Stimulated activated CD4-positive, alpha-beta T cell treated with anti-CD3 and anti-CD28 coated beads, Interleukin-1b, Interleukin-23, amount 100 ng/mL, for 1 hour (primary cell): ENCODE results near the gene SYT1.

Experiments used
- DNase-seq, 2 donors: peaks; one replicate each; pipeline ENCODE4 v3.0.0-alpha.2; 2020; ENCODE audit warnings: low read depth in 2 of 2

Gene SYT1

GRCh38 chr12:79217306-79217705, 352.7 kb downstream of the SYT1 start:
- DNase-seq, result no peak

GRCh38 chr12:79223210-79223609, 358.6 kb downstream of the SYT1 start:
- DNase-seq, result no peak

GRCh38 chr12:79223761-79224160, 359.2 kb downstream of the SYT1 start:
- DNase-seq, result no peak

DNA sequence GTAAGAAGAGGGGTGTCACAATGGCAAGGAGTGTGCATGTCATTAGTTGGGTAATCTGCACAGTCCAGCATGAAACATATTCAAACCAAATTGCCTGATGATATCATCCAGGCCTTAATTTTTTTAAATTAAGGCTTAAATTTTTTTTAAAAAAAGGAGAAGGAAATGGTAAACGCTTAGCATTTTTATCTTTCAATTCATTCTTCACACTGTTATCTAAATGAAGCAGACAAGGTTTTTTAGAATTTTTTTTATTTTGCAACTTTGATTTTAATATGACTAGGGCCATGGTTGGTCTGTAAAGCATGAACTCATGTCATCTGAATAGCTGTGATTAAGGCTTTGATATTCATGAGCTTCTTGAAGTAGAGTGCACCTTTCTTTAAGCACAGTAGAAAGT, 362.5 kb downstream of the SYT1 start:
- DNase-seq, result no peak

GRCh38 chr12:79227646-79228045, 363.1 kb downstream of the SYT1 start:
- no peak for DNase-seq

DNA sequence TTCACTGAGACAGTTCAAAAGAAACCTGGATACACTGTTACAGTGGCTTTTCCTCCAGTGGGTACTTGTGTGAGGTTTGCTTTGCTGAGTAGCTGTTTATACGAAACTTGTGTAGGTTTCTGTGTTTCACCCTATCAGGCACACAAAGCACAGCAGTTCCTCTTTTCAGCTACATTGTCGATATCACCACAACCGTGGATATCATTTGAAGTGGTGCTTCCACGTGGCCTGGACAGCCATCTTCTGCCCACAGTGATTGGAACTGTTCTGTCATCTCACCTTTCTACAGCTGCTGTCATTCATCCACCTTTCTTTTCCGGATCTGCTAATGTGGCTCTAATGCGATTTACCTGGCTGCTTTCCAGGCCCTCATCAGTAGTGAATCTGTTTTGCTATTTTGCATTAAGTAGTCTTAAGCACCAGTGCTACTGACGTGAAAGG, 368.8 kb downstream of the SYT1 start:
- DNase-seq, result no peak

GRCh38 chr12:79236920-79237319, 372.3 kb downstream of the SYT1 start:
- DNase-seq, result no peak

- DNase-seq, result no peak
These were observed 373.7 kb downstream of the SYT1 start for GRCh38 chr12:79238246-79238645.

DNA sequence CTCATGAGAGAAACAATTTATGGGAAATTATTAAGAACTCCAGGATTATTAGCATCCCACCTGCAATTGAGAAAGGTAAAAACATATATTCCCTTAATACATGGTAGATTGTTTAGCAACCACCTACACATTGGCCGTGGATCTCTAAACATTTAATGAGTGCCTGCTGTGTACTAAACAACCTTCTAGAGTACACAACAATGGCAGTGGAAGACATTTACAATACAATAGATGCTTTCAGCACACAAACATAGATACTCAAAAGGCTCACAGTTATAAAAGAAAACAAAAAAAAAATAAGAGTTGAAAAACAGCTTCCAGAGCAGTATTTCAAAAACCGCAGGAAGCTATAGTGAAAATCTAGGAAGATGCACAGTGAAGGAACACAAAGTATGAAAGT, 382.9 kb downstream of the SYT1 start:
- DNase-seq, result no peak

GRCh38 chr12:79250186-79250585, 385.6 kb downstream of the SYT1 start:
- no peak for DNase-seq

DNA sequence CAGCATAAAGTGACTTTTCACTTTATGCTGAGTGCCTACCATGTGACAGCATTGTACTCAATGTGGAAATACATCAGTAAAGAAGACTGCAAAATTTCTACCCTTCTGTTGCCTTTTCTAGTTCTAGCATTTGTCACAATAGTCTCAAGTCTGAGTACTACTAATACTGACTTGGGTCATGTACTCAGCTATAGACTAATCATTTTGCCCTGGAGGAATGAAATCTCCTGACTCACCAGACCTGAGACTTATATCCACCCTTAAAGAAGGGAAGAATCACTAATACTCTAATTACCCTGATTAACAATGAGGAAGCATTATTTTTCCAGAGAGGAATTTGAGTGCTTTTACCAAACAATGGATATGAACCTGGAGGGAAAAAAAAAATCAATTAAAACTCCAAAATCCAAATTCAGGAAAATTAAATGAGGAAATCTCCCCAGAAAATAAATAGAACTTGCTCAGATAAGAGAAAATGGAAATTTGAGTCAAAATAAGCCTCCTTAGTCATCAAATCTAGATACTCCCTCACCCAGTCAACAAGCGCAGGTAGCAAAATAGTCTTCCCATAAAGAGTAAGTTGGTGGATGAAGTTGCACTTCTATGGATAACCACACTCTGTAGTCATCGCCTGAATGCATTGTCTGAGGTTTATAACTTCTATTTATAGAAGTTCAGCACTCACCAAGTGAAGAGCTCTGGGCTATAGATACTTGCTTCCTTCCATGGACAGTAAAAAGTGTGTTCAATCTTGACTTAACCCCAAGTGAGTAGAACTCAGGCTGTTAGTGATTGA, 386.6 kb downstream of the SYT1 start:
- no peak for DNase-seq

- DNase-seq, result no peak
These were observed 387.9 kb downstream of the SYT1 start for GRCh38 chr12:79252358-79253075.

DNA sequence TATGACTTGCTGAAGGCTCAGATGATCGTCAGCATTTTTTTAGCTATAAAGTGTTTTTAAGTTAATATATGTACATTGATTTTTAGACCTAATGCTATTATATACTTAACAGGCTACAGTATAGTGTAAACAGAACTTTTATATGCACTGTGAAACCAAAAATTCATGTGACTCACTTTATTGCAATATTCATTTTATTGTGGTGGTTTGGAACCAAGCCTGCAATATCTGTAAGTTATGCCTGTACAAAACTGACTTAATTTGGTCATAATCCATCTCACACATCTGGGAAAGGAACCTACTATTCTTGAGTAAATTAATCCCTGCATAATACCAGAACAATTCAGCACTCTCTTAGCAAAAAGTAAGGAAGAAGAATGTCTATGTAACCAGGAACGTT, 390.7 kb downstream of the SYT1 start:
- no peak for DNase-seq

- no peak for DNase-seq
These were observed 396.3 kb downstream of the SYT1 start for GRCh38 chr12:79260923-79261322.

DNA sequence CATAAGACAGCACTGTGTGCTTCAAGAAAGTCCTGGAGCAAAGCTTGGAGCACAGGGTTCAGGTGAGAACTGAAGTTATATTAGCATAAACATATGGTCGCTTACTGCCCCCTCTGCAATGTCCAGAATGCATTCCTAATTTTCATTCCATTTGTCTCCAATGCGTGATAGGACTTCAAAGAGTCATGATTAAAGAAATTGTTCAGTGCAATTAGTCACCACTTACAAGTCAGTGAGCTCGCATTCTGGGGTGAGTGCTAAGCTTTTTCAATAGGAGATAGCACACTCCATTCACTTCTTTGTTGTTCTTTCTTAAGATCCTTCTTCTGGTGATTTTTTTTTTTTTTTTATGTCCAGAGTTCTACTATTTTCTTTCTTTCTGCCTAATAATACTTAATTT, 398.4 kb downstream of the SYT1 start:
- DNase-seq, result no peak

- no peak for DNase-seq
These were observed 402.0 kb downstream of the SYT1 start for GRCh38 chr12:79266343-79267144.

DNA sequence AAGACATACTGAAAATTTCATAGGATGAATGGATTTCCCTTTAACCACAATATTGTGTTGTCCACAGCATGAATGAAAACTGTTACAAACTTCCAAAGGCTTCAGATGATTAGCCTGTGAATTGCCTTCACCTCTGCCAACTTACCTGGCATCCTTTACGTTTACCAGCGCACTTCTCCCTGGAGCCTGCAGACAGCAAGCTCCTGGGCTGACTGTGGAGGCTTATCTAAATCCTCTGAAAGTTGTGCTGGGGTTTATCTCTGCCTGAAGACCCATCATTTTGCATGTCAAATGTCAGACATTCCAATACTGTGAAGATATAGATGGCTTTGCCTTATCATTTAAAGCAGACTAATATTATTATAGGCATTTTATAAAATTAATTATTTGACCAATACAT, 403.0 kb downstream of the SYT1 start:
- no peak for DNase-seq

GRCh38 chr12:79274501-79275064, 410.0 kb downstream of the SYT1 start:
- no peak for DNase-seq

- no peak for DNase-seq
These were observed 411.1 kb downstream of the SYT1 start for GRCh38 chr12:79275631-79276030.

DNA sequence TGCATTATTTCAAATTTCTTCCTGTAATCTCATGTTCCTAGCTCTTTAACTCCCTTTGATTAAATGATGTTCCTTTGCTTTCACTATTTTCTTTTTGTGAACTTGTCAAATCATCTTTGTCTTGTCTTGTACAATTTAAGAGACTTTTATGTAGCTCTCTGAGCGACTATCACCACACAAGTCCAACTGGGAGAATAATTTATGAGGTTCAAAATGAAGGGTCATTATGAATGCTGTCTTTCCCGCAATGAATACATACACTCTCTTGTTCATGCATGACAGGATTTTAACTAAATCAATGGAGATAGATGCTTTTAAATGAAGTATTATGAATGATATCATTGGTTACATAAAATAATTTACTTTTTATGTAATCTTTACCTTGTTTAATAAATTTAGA, 418.8 kb downstream of the SYT1 start:
- DNase-seq, result no peak

GRCh38 chr12:79288911-79289310, 424.3 kb downstream of the SYT1 start:
- DNase-seq, result no peak

DNA sequence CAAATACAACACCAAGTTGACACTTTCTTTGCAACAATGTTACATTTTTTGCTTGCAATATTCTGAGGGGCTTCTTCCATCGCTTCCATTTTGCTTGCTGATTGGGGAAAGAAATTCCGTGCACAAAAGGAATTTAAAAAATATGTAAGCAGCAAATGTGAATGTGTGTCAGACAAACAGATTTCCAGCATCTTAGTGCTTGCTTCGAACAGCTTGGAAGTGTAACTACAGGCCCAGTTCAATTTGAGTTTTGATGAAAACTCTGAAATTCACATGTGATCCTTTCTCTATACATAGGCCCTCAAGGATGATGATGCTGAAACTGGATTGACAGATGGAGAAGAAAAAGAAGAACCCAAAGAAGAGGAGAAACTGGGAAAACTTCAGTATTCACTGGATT, 427.1 kb downstream of the SYT1 start:
- no peak for DNase-seq
